Activated T-cell treated with anti-CD3 and anti-CD28 coated beads, Interleukin-2, amount 50 U/mL, for 1 hour (primary cell): Measurements from ENCODE around the gene COX7A2L.
"Not testable (repeated sequence)": the region's sequence is repeated elsewhere in the genome, so short reads cannot be mapped to it uniquely, and the experiment has no call there.

ENCODE experiments used
- DNase-seq: peaks from one replicate; pipeline ENCODE4 v3.0.0-alpha.2; 2020

The COX7A2L gene

GRCh38 chr2:42366411-42366810 lies 5.4 kb upstream of the COX7A2L start:
- DNase-seq, result no peak

GRCh38 chr2:42364658-42365057 lies 3.6 kb upstream of the COX7A2L start:
- no peak for DNase-seq

GRCh38 chr2:42363413-42363812 lies 2.4 kb upstream of the COX7A2L start:
- DNase-seq, result no peak

- DNase-seq, result no peak
Measured at GRCh38 chr2:42361728-42362283, 789 bp upstream of the COX7A2L start.

- no peak for DNase-seq
Measured at GRCh38 chr2:42360493-42360889, 526 bp downstream of the COX7A2L start.

GRCh38 chr2:42359965-42360483 lies 993 bp downstream of the COX7A2L start:
- DNase-seq, result no peak

- no peak for DNase-seq
Measured at GRCh38 chr2:42359304-42359964, 1.6 kb downstream of the COX7A2L start.

- DNase-seq, result no peak
Measured at GRCh38 chr2:42353792-42354429, 7.1 kb downstream of the COX7A2L start.

GRCh38 chr2:42351864-42352263 lies 9.2 kb downstream of the COX7A2L start:
- no peak for DNase-seq

- no peak for DNase-seq
Measured at GRCh38 chr2:42350434-42351063, 10.5 kb downstream of the COX7A2L start.

GRCh38 chr2:42348113-42348805 lies 12.8 kb downstream of the COX7A2L start:
- no peak for DNase-seq

GRCh38 chr2:42347518-42347917 lies 13.5 kb downstream of the COX7A2L start:
- DNase-seq, result not testable (repeated sequence)

GRCh38 chr2:42346856-42347255 lies 14.2 kb downstream of the COX7A2L start:
- DNase-seq, result not testable (repeated sequence)

- no peak for DNase-seq
Measured at GRCh38 chr2:42345986-42346385, 15.0 kb downstream of the COX7A2L start.

GRCh38 chr2:42342795-42343241 lies 18.2 kb downstream of the COX7A2L start:
- DNase-seq, result no peak

- DNase-seq, result no peak
Measured at GRCh38 chr2:42342061-42342794, 18.8 kb downstream of the COX7A2L start.

- DNase-seq, result no peak
Measured at GRCh38 chr2:42340938-42341636, 19.9 kb downstream of the COX7A2L start.

- DNase-seq, result no peak
Measured at GRCh38 chr2:42340045-42340937, 20.7 kb downstream of the COX7A2L start.

GRCh38 chr2:42339191-42339912 lies 21.7 kb downstream of the COX7A2L start:
- DNase-seq, result no peak
